Mammary epithelial cell (primary cell): ENCODE measurements around the gene LRRC8D.

Source experiments
- CTCF ChIP-seq, 2 donors: IDR thresholded peaks in 1 of 2; conservative IDR thresholded peaks in 1 of 2; 2 replicates each; pipeline ENCODE4 v1.5.1; 2011 to 2012; ENCODE audit warnings: inconsistent platforms in 2 of 2, low read length in 2 of 2, mild to moderate bottlenecking in 2 of 2, control low read depth in 1 of 2, low read depth in 1 of 2; ENCODE audit not compliant: insufficient read depth in 1 of 2; ENCODE audit errors: extremely low read depth in 1 of 2
- EZH2 ChIP-seq: IDR thresholded peaks from 2 replicates; pipeline ENCODE4 v1.6.1; 2012; ENCODE audit warnings: low read length, inconsistent platforms, borderline replicate concordance

DNA sequence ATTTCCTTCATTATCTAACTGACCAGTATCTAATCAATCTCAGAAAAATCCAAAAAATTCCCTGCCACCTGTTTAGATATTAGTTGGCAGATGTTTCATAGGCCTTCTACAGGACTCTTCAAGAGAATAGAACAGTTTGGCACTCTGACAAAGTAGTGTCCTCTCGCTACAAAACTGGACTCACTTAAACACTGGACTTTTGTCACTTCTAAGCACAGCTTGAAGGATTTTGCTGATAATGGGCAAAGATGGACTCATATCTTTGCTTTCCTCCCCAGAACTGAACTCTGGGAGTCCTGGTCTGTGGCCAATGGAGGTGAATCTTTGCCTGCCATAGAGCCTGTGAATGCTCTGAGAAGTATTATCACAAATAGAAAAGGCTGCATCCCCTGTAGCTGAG is 115.9 kb downstream of the LRRC8D start:
- no peak for TF ChIP-seq CTCF (conservative IDR thresholded peaks at IDR 0.05 in 1 of 2, IDR thresholded peaks at IDR 0.05 in 1 of 2; ENCODE audit: extremely low read depth in 1 of 2, insufficient read depth in 1 of 2, low read depth in 1 of 2, low read length in 2 of 2)
- TF ChIP-seq EZH2, result no peak
